Measurements from ENCODE around the gene NLRP9. TPM values are rescaled to one million over a fixed set of nuclear protein-coding genes. Genes with fewer than 3 reads are reported as not detected.

The NLRP9 gene
- total RNA-seq, 1 donor from 2014 or later = not detected

DNA sequence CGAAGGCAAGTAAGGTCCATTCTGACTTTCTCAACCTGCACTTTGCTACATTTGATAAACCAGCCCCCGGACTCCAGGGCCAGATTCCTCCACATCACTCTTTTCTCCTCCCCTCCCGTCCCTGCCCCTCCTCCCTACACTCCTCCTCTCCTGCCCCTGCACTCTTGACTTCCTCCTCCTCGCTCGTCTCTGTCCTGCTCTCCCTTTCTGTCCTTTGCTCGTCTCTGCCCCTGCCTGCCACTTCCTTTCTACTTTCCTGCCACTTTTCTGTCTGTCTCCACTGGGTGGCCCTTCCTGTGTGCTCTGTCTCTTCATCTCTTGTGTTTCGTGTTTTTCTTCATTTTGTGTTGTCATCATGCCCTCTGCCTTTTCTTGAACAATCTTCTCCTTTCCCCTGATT lies 76.4 kb downstream of the NLRP9 start:
- Mint-ChIP-seq H3K27ac (ENCODE audit: unreplicated experiment) (no peak overlapping the region), H3K4me1 (ENCODE audit: unreplicated experiment) (peaks cover 20% of the 10 kb centered on the region)
- TF ChIP-seq, protein P1, sequence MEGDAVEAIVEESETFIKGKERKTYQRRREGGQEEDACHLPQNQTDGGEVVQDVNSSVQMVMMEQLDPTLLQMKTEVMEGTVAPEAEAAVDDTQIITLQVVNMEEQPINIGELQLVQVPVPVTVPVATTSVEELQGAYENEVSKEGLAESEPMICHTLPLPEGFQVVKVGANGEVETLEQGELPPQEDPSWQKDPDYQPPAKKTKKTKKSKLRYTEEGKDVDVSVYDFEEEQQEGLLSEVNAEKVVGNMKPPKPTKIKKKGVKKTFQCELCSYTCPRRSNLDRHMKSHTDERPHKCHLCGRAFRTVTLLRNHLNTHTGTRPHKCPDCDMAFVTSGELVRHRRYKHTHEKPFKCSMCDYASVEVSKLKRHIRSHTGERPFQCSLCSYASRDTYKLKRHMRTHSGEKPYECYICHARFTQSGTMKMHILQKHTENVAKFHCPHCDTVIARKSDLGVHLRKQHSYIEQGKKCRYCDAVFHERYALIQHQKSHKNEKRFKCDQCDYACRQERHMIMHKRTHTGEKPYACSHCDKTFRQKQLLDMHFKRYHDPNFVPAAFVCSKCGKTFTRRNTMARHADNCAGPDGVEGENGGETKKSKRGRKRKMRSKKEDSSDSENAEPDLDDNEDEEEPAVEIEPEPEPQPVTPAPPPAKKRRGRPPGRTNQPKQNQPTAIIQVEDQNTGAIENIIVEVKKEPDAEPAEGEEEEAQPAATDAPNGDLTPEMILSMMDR (IDR thresholded peaks at IDR 0.05) = no peak

DNA sequence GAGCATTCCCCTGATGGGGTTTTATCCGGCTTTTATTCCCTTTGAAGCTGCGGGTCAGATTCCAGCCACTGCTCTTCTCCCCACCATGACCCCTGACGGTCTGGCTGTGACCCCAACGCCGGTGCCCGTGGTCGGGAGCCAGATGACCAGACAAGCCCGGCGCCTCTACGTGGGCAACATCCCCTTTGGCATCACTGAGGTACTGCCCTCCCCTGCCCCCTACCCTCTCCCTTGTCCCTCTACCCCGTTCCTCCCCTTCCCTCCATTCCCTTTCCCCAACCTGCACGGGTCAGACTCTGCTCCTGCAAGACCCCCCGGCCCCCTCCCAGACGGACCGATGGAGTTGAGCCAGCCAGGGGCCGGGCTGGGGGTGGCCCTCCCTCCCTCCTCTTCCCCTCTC lies 77.2 kb downstream of the NLRP9 start:
- Mint-ChIP-seq H3K27me3 (ENCODE audit: unreplicated experiment) (no peaks in the 10 kb centered on the region), H3K36me3 (ENCODE audit: unreplicated experiment) (peaks cover 27% of the 10 kb centered on the region), H3K27ac (ENCODE audit: unreplicated experiment) (no peak overlapping the region), H3K4me1 (ENCODE audit: unreplicated experiment) (peaks cover 29% of the 10 kb centered on the region), H3K9me3 (ENCODE audit: unreplicated experiment) (no peaks in the 10 kb centered on the region), H3K4me3 (ENCODE audit: unreplicated experiment) (no peak overlapping the region)
- DNase-seq (ENCODE audit: extremely low spot score, unreplicated experiment) = no peak
- TF ChIP-seq, protein P1 (IDR thresholded peaks at IDR 0.05) = no peak

More for the DNA sequence above, 76.4 kb downstream of the NLRP9 start:
- Mint-ChIP-seq H3K27me3 (ENCODE audit: unreplicated experiment) (no peaks in the 10 kb centered on the region), H3K36me3 (ENCODE audit: unreplicated experiment) (peaks cover 32% of the 10 kb centered on the region), H3K4me3 (ENCODE audit: unreplicated experiment) (no peak overlapping the region), H3K9me3 (ENCODE audit: unreplicated experiment) (no peaks in the 10 kb centered on the region)
- no peak for DNase-seq (ENCODE audit: extremely low spot score, unreplicated experiment)

DNA sequence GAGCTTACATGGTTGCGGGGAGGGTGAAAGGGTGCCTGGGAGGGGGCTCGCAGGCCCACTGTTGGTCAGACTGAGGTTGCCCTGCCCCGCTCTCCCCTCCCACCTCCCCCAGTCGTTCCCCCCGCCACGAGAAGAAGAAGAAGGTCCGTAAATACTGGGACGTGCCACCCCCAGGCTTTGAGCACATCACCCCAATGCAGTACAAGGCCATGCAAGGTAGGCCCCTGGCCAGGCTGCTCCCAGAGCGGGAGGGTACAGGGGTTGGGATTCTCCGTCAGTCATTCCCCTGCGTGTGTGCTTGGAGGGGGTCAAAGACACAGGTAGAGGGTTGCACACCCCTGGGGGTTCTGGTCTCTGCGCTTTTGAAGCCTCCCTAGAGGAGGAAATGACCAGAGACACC lies 77.8 kb downstream of the NLRP9 start:
- H3K36me3 Mint-ChIP-seq (ENCODE audit: unreplicated experiment) = peaks cover 27% of the 10 kb centered on the region
- no peak for DNase-seq (ENCODE audit: extremely low spot score, unreplicated experiment)
- TF ChIP-seq, protein P1 (IDR thresholded peaks at IDR 0.05) = no peak
- H3K27me3 Mint-ChIP-seq (ENCODE audit: unreplicated experiment) = no peaks in the 10 kb centered on the region
- no peaks in the 10 kb centered on the region for H3K9me3 Mint-ChIP-seq (ENCODE audit: unreplicated experiment)
- peaks cover 32% of the 10 kb centered on the region for H3K4me1 Mint-ChIP-seq (ENCODE audit: unreplicated experiment)
- H3K27ac Mint-ChIP-seq (ENCODE audit: unreplicated experiment) = no peak overlapping the region
- no peak overlapping the region for H3K4me3 Mint-ChIP-seq (ENCODE audit: unreplicated experiment)

DNA sequence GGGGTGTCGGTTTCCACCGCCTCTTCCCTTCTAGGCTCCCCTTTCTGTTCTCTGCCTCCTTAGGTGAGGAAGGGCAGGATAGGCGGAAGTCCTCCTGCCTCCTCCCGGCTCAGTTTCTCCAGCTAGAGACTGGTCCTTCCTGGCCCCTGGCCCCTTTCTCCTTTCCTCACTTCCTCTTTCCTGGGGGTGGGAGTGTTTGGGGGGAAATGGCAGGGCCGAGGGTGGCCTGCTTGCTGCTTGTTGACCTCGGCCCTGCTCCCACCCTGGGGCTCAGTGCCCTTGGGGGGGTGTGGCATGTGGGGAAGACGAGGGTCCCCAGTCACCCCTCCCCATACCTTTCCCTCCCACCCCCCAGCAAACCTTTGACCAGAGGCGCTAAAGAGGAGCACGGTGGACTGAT lies 78.4 kb downstream of the NLRP9 start:
- Mint-ChIP-seq H3K4me3 (ENCODE audit: unreplicated experiment) (no peak overlapping the region), H3K36me3 (ENCODE audit: unreplicated experiment) (peaks cover 27% of the 10 kb centered on the region), H3K27ac (ENCODE audit: unreplicated experiment) (no peak overlapping the region), H3K27me3 (ENCODE audit: unreplicated experiment) (no peaks in the 10 kb centered on the region), H3K9me3 (ENCODE audit: unreplicated experiment) (no peaks in the 10 kb centered on the region), H3K4me1 (ENCODE audit: unreplicated experiment) (peaks cover 32% of the 10 kb centered on the region)
- DNase-seq (ENCODE audit: extremely low spot score, unreplicated experiment) = no peak
- TF ChIP-seq, protein P1 (IDR thresholded peaks at IDR 0.05) = no peak

DNA sequence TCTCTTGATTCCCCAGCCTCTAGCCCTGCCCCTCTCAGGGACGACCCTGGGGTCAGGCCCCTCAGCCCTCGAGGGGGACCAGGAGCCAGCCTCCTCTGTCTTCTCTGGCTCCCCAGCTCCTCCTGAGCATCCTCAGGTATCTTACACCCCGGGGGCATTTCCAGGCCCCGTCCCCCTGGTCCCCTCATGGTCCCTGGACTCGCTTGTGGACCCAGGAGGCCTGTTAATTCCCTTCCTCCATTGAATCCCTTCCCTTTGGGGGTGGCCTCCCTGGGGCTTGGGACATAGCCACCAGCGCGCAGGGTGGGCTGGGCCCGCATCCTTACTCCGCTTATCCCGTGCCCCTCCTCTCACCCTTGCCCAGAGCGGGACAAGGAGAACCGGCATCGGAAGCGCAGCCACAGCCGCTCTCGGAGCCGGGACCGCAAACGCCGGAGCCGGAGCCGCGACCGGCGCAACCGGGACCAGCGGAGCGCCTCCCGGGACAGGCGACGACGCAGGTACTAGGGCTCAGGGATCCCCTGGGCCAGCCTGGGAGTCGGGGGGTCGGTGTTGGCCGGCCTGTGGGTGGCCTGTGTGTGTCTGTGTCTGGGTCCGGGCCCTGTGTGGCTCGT lies 79.2 kb downstream of the NLRP9 start:
- Mint-ChIP-seq H3K27ac (ENCODE audit: unreplicated experiment) (no peak overlapping the region), H3K27me3 (ENCODE audit: unreplicated experiment) (no peaks in the 10 kb centered on the region), H3K36me3 (ENCODE audit: unreplicated experiment) (peaks cover 21% of the 10 kb centered on the region), H3K4me3 (ENCODE audit: unreplicated experiment) (no peak overlapping the region), H3K4me1 (ENCODE audit: unreplicated experiment) (peaks cover 32% of the 10 kb centered on the region), H3K9me3 (ENCODE audit: unreplicated experiment) (no peaks in the 10 kb centered on the region)
- no peak for DNase-seq (ENCODE audit: extremely low spot score, unreplicated experiment)
- TF ChIP-seq, protein P1 (IDR thresholded peaks at IDR 0.05) = no peak

Other genes starting within 250 kb of the NLRP9 start
- 21.5 and 22.1 TPM in 2 replicates for gene SSC5D, start 250.0 kb downstream of the NLRP9 start, total RNA-seq
- gene SBK2, start 201.3 kb downstream of the NLRP9 start, total RNA-seq = not detected in 2 replicates
- gene SBK3, start 192.9 kb downstream of the NLRP9 start, total RNA-seq = not detected in 2 replicates
- gene ZNF579, start 157.6 kb downstream of the NLRP9 start, total RNA-seq = 27.4 and 29.2 TPM in 2 replicates
- gene FIZ1, start 138.9 kb downstream of the NLRP9 start, total RNA-seq = 17.0 and 19.1 TPM in 2 replicates
- gene ZNF524, start 138.1 kb downstream of the NLRP9 start, total RNA-seq = 15.5 and 15.6 TPM in 2 replicates
- gene ZNF865, start 132.8 kb downstream of the NLRP9 start, total RNA-seq = 16.9 and 19.2 TPM in 2 replicates
- 9.2 and 9.6 TPM in 2 replicates for gene ZNF784, start 113.8 kb downstream of the NLRP9 start, total RNA-seq
- 62.3 and 79.8 TPM in 2 replicates for gene ZNF580, start 97.4 kb downstream of the NLRP9 start, total RNA-seq
- gene ZNF581, start 94.8 kb downstream of the NLRP9 start, total RNA-seq = 29.6 and 33.8 TPM in 2 replicates
- 25.9 and 28.1 TPM in 2 replicates for gene CCDC106, start 90.2 kb downstream of the NLRP9 start, total RNA-seq
- gene U2AF2, start 83.4 kb downstream of the NLRP9 start, total RNA-seq = 174 and 189 TPM in 2 replicates
- gene EPN1, start 63.2 kb downstream of the NLRP9 start, total RNA-seq = 142 and 148 TPM in 2 replicates
- gene RFPL4A, start 20.7 kb upstream of the NLRP9 start, total RNA-seq = not detected in 2 replicates
- not detected in 2 replicates for gene RFPL4AL1, start 30.7 kb upstream of the NLRP9 start, total RNA-seq
- not detected in 2 replicates for gene NLRP11, start 93.6 kb upstream of the NLRP9 start, total RNA-seq
- not detected in 2 replicates for gene NLRP4, start 98.1 kb upstream of the NLRP9 start, total RNA-seq
- gene NLRP13, start 193.9 kb upstream of the NLRP9 start, total RNA-seq = not detected in 2 replicates
- not detected in 2 replicates for gene NLRP8, start 209.4 kb upstream of the NLRP9 start, total RNA-seq
- not detected in 2 replicates for gene NLRP5, start 248.4 kb upstream of the NLRP9 start, total RNA-seq

Data from osteocyte (in vitro differentiated cells).